ENCODE measurements around the gene CA4. TPM values are rescaled to one million over a fixed set of nuclear protein-coding genes. Genes with fewer than 3 reads are reported as not detected.

CA4 gene
- total RNA-seq, 1 experiment from 2014 or later: 1.7 TPM

DNA sequence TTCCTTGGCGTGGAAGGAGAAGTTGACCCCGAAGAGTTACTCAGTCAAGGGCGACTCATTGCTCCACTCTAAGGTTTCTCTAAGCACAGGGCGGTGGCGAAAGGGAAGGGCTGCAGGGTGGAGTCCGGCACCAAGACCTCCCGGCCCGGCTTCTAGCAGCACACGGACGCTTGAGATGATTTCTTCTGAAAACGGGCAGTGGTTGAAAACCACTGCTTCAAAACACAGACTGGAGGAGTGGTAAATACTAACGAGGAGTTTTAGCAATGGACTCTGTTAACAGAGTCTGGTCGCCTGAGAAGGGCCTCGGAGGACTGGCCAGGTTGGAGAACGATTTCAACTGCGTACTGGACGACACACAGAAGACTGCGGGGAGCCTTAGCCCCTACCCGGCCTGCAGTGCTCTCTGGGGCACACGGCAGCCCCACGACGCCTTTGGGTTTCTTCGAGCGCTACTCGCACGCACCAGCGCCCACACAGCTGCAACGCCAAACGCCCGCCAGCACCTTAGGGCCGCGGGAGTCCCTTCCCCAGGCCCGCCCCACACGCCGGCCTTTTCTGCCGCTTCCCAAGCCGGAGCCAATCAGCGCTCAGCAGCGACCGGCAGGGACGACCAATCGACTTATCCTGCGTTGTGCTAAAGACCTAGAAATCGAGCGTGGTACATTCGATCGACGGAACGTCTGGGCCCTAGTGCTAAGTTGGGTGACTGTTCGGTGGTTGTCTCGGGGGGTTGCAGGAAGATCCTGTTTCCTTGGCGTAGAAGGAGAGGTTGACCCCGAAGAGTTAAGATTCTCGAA is 14.4 kb upstream of the CA4 start:
- Histone ChIP-seq H4K5ac (ENCODE audit: insufficient read length, low read depth, low read length) (no peak overlapping the region), H4K91ac (ENCODE audit: insufficient read length, low read depth, low read length) (no peak overlapping the region), H3K14ac (ENCODE audit: insufficient read depth, low read length) (no peak overlapping the region), H2AK5ac (ENCODE audit: insufficient read length, low read length) (no peak overlapping the region), H2BK20ac (ENCODE audit: low read depth, low read length, poor library complexity, severe bottlenecking) (no peak overlapping the region), H4K20me1 (ENCODE audit: control insufficient read depth, insufficient read depth, insufficient read length) (no peaks in the 10 kb centered on the region), H2BK15ac (ENCODE audit: low read depth, low read length) (no peak overlapping the region), H2BK120ac (ENCODE audit: low read depth, low read length, poor library complexity, severe bottlenecking) (no peak overlapping the region), H3K18ac (ENCODE audit: insufficient read length, low read depth, low read length) (no peak overlapping the region), H2BK12ac (ENCODE audit: insufficient read length, low read depth, low read length) (no peak overlapping the region), H3K9me3 (ENCODE audit: control insufficient read depth, low read depth, low read length) (no peaks in the 10 kb centered on the region), H3K4me1 (ENCODE audit: insufficient read depth, low read length) (no peaks in the 10 kb centered on the region), H3K4ac (ENCODE audit: low read depth, low read length) (no peak overlapping the region), H3K27me3 (ENCODE audit: insufficient read depth, low read length) (peaks cover 31% of the 10 kb centered on the region), H3K79me1 (ENCODE audit: insufficient read depth, low read depth, low read length, poor library complexity, severe bottlenecking) (no peaks in the 10 kb centered on the region), H3K23me2 (ENCODE audit: insufficient read length, low read depth, low read length, poor library complexity, severe bottlenecking) (peaks cover 13% of the 10 kb centered on the region), H2AFZ (ENCODE audit: low read length) (no peak overlapping the region), H3K9ac (ENCODE audit: extremely low read depth, insufficient read length, low read length) (peak overlapping the region; percentile 36), H3K79me2 (ENCODE audit: insufficient read depth, low read length) (no peaks in the 10 kb centered on the region), H4K8ac (replicated peaks; ENCODE audit: insufficient read length, low read depth, low read length) (no peak overlapping the region), H3K4me2 (ENCODE audit: insufficient read depth, insufficient read length, low read length) (peak overlapping the region; percentile 75), H3K56ac (ENCODE audit: insufficient read length, low read depth, low read length) (no peak overlapping the region), H3T11ph (ENCODE audit: low read length) (no peak overlapping the region), H2BK5ac (ENCODE audit: insufficient read length, low read length) (no peak overlapping the region), H3K23ac (ENCODE audit: insufficient read length, low read depth, low read length) (no peak overlapping the region), H3K27ac (ENCODE audit: insufficient read length, low read depth, low read length) (no peak overlapping the region)
- Mint-ChIP-seq H3K4me3 (peak overlapping the region; percentile 81 to 93), H3K9me3 (peaks cover 0 to 2% of the 10 kb centered on the region in 2 experiments; a peak in 1 of 5 replicates), H3K27me3 (ENCODE audit: low read depth) (peaks cover 60% of the 10 kb centered on the region), H3K36me3 (ENCODE audit: insufficient read depth in 1 of 3, low read depth in 3 of 3) (peaks cover 2 to 14% (median 7%) of the 10 kb centered on the region in 3 experiments; a peak in 6 of 7 replicates), H3K4me1 (peaks cover 12 to 23% of the 10 kb centered on the region in 2 experiments), H3K27ac (no peak overlapping the region)
- TF ChIP-seq, protein P1, sequence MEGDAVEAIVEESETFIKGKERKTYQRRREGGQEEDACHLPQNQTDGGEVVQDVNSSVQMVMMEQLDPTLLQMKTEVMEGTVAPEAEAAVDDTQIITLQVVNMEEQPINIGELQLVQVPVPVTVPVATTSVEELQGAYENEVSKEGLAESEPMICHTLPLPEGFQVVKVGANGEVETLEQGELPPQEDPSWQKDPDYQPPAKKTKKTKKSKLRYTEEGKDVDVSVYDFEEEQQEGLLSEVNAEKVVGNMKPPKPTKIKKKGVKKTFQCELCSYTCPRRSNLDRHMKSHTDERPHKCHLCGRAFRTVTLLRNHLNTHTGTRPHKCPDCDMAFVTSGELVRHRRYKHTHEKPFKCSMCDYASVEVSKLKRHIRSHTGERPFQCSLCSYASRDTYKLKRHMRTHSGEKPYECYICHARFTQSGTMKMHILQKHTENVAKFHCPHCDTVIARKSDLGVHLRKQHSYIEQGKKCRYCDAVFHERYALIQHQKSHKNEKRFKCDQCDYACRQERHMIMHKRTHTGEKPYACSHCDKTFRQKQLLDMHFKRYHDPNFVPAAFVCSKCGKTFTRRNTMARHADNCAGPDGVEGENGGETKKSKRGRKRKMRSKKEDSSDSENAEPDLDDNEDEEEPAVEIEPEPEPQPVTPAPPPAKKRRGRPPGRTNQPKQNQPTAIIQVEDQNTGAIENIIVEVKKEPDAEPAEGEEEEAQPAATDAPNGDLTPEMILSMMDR (conservative IDR thresholded peaks at IDR 0.05): no peak
- DNase-seq: peak; percentile 97
- WGBS (ENCODE audit: extremely low coverage, insufficient read length, low lambda C conversion rate): no CpG with 5 or more reads among the region's 54 CpGs
